Endothelial cell of umbilical vein (primary cell): ENCODE results near the gene TXNIP. TPM values are rescaled to one million over a fixed set of nuclear protein-coding genes. Genes with fewer than 3 reads are reported as not detected.
A peak's percentile ranks its signal among the peaks of the same experiment; 100 is the strongest.

ENCODE experiments used
- BruUV-seq: library from RNA; stranded (reverse); fragments of 400-500 nt; replicated peaks from 2 replicates; lab custom pipeline; 2021; lab: Mats Ljungman, UMichigan
- CTCF ChIA-PET: fragments of 300-600, 350-600 bp; sonication (Branson Sonifier 250); formaldehyde crosslinking; loops from one replicate; lab custom pipeline; 2021; ENCODE audit warnings: antibody characterized with exemption, inconsistent platforms; lab: Charles Lee
- POLR2A ChIA-PET: fragments of 300-600, 350-600 bp; sonication (Branson Sonifier 250); formaldehyde crosslinking; loops from one replicate; lab custom pipeline; 2021; ENCODE audit warnings: antibody characterized with exemption, inconsistent platforms; lab: Charles Lee
- DNase-seq: peaks from one replicate; pipeline ENCODE4 v3.0.0-alpha.2; 2011; ENCODE audit warnings: low read depth, low spot score
- FAIRE-seq: peaks from 2 replicates; lab custom pipeline; 2011; peaks lifted over from hg19 to GRCh38; lab: Jason Lieb, UNC
- H2AFZ ChIP-seq: 2 replicates; pipeline ENCODE4 v1.6.0; 2012; ENCODE audit warnings: low read depth, low read length, control low read depth, inconsistent platforms
- H3K27ac ChIP-seq: 2 replicates; pipeline ENCODE4 v1.5.1; 2011; ENCODE audit warnings: low read depth, mild to moderate bottlenecking, control low read depth, low read length, moderate library complexity; ENCODE audit not compliant: insufficient read depth
- H3K27me3 ChIP-seq, 2 experiments: 2 replicates each; pipeline versions ENCODE4 v1.6.0 to v1.6.1; 2011; ENCODE audit warnings: low read length in 2 of 2, mixed read lengths in 1 of 2; ENCODE audit not compliant: control insufficient read depth in 2 of 2, insufficient read depth in 2 of 2
- H3K36me3 ChIP-seq, 2 experiments: 2 replicates in 1 of 2; 3 replicates in 1 of 2; pipeline ENCODE4 v1.5.1; 2011; ENCODE audit warnings: low read length in 2 of 2, mild to moderate bottlenecking in 1 of 2, moderate library complexity in 1 of 2; ENCODE audit not compliant: control insufficient read depth in 2 of 2, insufficient read depth in 2 of 2; ENCODE audit errors: extremely low read depth in 1 of 2
- H3K4me1 ChIP-seq: 3 replicates; pipeline ENCODE4 v1.5.1; 2011; ENCODE audit warnings: mild to moderate bottlenecking, low read length; ENCODE audit not compliant: control insufficient read depth, insufficient read depth; ENCODE audit errors: extremely low read depth
- H3K4me2 ChIP-seq: 2 replicates; pipeline ENCODE4 v1.6.1; 2011; ENCODE audit warnings: low read length, control low read depth, mixed read lengths; ENCODE audit not compliant: insufficient read depth
- H3K4me3 ChIP-seq, 3 experiments: fragments of 200-600 bp in 1 of 3; sonication (generic), shearing (Covaris generic) in 1 of 3; replicated peaks in 1 of 3; 2 replicates each; pipeline ENCODE4 v1.5.1; 2011 to 2016; ENCODE audit warnings: control low read depth in 3 of 3, low read length in 3 of 3, mild to moderate bottlenecking in 2 of 3, inconsistent platforms in 1 of 3, low read depth in 1 of 3, moderate library complexity in 1 of 3; ENCODE audit not compliant: insufficient read depth in 1 of 3
- H3K79me2 ChIP-seq: 2 replicates; pipeline ENCODE4 v1.6.0; 2012; ENCODE audit warnings: low read length, inconsistent platforms; ENCODE audit not compliant: control insufficient read depth, insufficient read depth
- H3K9ac ChIP-seq: replicated peaks from 2 replicates; pipeline ENCODE3; 2011; ENCODE audit warnings: low read length, control low read depth; ENCODE audit not compliant: insufficient read depth; ENCODE audit errors: extremely low read depth
- H3K9me1 ChIP-seq: replicated peaks from 3 replicates; pipeline ENCODE4 v1.6.0; 2011; ENCODE audit warnings: mild to moderate bottlenecking, low read length; ENCODE audit not compliant: control insufficient read depth, insufficient read depth; ENCODE audit errors: extremely low read depth
- H3K9me3 ChIP-seq: replicated peaks from 2 replicates; pipeline ENCODE4 v1.5.1; 2012; ENCODE audit warnings: low read length, inconsistent platforms; ENCODE audit not compliant: control insufficient read depth, insufficient read depth
- H4K20me1 ChIP-seq: replicated peaks from 2 replicates; pipeline ENCODE3; 2011; ENCODE audit warnings: mild to moderate bottlenecking, low read length; ENCODE audit not compliant: control insufficient read depth, insufficient read depth; ENCODE audit errors: extremely low read depth
- EZH2 ChIP-seq: IDR thresholded peaks from 2 replicates; pipeline ENCODE4 v1.6.1; 2012; ENCODE audit warnings: borderline replicate concordance, low read depth, mild to moderate bottlenecking, moderate library complexity, low read length, inconsistent platforms; ENCODE audit not compliant: severe bottlenecking
- FOS ChIP-seq: IDR thresholded peaks from 2 replicates; pipeline ENCODE4 v1.6.1; 2011; ENCODE audit warnings: mild to moderate bottlenecking, low read length, moderate library complexity, borderline replicate concordance; ENCODE audit not compliant: insufficient read depth
- GATA2 ChIP-seq: IDR thresholded peaks from 2 replicates; pipeline ENCODE4 v1.7.0; 2011; ENCODE audit warnings: low read depth, mild to moderate bottlenecking, moderate library complexity, mixed read lengths, low read length; ENCODE audit not compliant: insufficient read length, insufficient read depth
- JUN ChIP-seq: IDR thresholded peaks from 2 replicates; pipeline ENCODE4 v1.6.1; 2011; ENCODE audit warnings: borderline replicate concordance, low read depth; ENCODE audit not compliant: insufficient read length, insufficient read depth
- MAX ChIP-seq: IDR thresholded peaks from 2 replicates; pipeline ENCODE4 v1.6.1; 2011; ENCODE audit not compliant: insufficient read depth, insufficient read length
- MYC ChIP-seq: IDR thresholded peaks from one replicate; pipeline ENCODE4 v1.6.1; 2011; ENCODE audit warnings: mild to moderate bottlenecking, low read depth, low read length
- POLR2A ChIP-seq: IDR thresholded peaks from 2 replicates; pipeline ENCODE4 v1.6.1; 2012; ENCODE audit warnings: low read depth, mild to moderate bottlenecking, control low read depth, low read length
- POLR2AphosphoS5 ChIP-seq: IDR thresholded peaks from 2 replicates; pipeline ENCODE4 v1.6.1; 2012; ENCODE audit warnings: low read depth, mild to moderate bottlenecking, control low read depth, low read length, moderate library complexity; ENCODE audit not compliant: insufficient read depth
- dilution Hi-C: fragments of 300-500 bp; cut with MboI; formaldehyde crosslinking; loops from one replicate; pipeline ENCODE4 v1.15.0; 2019; ENCODE audit warnings: low sequenced_read_pairs; ENCODE audit not compliant: extremely low pct_ligation_motif_present
- intact Hi-C: fragments of 100-400 bp; cut with micrococcal nuclease; formaldehyde crosslinking; loops from one replicate; pipeline ENCODE4 v1.10.0; 2022
- polyA plus RNA-seq, 4 experiments: library from polyadenylated mRNA; depleted of rRNA in 3 of 4; stranded (reverse) in 3 of 4; unstranded in 1 of 4; fragments of >200 nt; gene quantifications; 2 replicates each; pipeline versions ENCODE4 v1.2.1 to v1.2.3, GENCODE V29; 2011 to 2012; ENCODE audit warnings: missing spikeins in 1 of 4
- total RNA-seq: library from RNA; stranded (reverse); gene quantifications from 2 replicates; pipeline ENCODE4 v1.2.3, GENCODE V29; 2021
- TF ChIP-seq, protein P1 (sequence below), 2 donors: IDR thresholded peaks; 1 replicate in 1 of 2; 2 replicates in 1 of 2; pipeline ENCODE4 v1.5.1; 2011; ENCODE audit warnings: low read length in 2 of 2, mild to moderate bottlenecking in 2 of 2, moderate library complexity in 2 of 2, control low read depth in 1 of 2, inconsistent platforms in 1 of 2, low read depth in 1 of 2; ENCODE audit not compliant: insufficient read depth in 1 of 2; ENCODE audit errors: extremely low read depth in 1 of 2

TXNIP gene
- total and polyA plus RNA-seq, 2 donors (not counting 3 experiments of a cell fraction or from before 2014, with no cell fraction given) = 9.1 to 21.8 TPM

- FAIRE-seq (no peak), DNase-seq (no peak)
- no peaks in the 10 kb centered on the region for H3K27me3 ChIP-seq
- H3K27ac ChIP-seq = peak overlapping the region; percentile 89
- dilution Hi-C loops (no loop called here), intact Hi-C loops (no loop called here)
- no peaks in the 10 kb centered on the region for H3K36me3 ChIP-seq
- no peak overlapping the region for H2AFZ ChIP-seq
- POLR2A ChIA-PET = interaction anchor here (0.6 to 1.2 kb wide), 3 partner anchors 10 to 71 kb away, joined by 3 to 6 read pairs (median 4); no protein-coding TSS in a partner anchor
- peaks cover 40% of the 10 kb centered on the region for H3K4me1 ChIP-seq
- H3K4me2 ChIP-seq = no peak overlapping the region
- H3K79me2 ChIP-seq = no peaks in the 10 kb centered on the region
- H3K9me3 ChIP-seq = no peaks in the 10 kb centered on the region
- no peak for TF ChIP-seq POLR2A
- no peak for TF ChIP-seq EZH2
- no peak for TF ChIP-seq JUN
- no peak for TF ChIP-seq MAX
- TF ChIP-seq, protein P1, sequence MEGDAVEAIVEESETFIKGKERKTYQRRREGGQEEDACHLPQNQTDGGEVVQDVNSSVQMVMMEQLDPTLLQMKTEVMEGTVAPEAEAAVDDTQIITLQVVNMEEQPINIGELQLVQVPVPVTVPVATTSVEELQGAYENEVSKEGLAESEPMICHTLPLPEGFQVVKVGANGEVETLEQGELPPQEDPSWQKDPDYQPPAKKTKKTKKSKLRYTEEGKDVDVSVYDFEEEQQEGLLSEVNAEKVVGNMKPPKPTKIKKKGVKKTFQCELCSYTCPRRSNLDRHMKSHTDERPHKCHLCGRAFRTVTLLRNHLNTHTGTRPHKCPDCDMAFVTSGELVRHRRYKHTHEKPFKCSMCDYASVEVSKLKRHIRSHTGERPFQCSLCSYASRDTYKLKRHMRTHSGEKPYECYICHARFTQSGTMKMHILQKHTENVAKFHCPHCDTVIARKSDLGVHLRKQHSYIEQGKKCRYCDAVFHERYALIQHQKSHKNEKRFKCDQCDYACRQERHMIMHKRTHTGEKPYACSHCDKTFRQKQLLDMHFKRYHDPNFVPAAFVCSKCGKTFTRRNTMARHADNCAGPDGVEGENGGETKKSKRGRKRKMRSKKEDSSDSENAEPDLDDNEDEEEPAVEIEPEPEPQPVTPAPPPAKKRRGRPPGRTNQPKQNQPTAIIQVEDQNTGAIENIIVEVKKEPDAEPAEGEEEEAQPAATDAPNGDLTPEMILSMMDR (IDR thresholded peaks at IDR 0.05; ENCODE audit: extremely low read depth in 1 of 2, insufficient read depth in 1 of 2, low read depth in 1 of 2, low read length in 2 of 2) = no peak
- no peak for TF ChIP-seq FOS
- no peak for TF ChIP-seq POLR2AphosphoS5
- no peak for TF ChIP-seq MYC
- no peak for TF ChIP-seq GATA2
- H3K9me1 ChIP-seq = no peaks in the 10 kb centered on the region
- H3K9ac ChIP-seq = no peak overlapping the region
- CTCF ChIA-PET = interaction anchor here (1.5 to 20.0 kb wide), 6 partner anchors 13 to 135 kb away, joined by 4 to 496 read pairs (median 10); partner anchors contain the start of genes NUDT17 and TXNIP
- H4K20me1 ChIP-seq = no peaks in the 10 kb centered on the region
- BruUV-seq = no TSS peak
- H3K4me3 ChIP-seq = no peak overlapping the region
Measured at GRCh38 chr1:145980457-145980994, 15.9 kb downstream of the TXNIP start.
